SK-N-SH (cell line): Measurements from ENCODE around the gene CABP5. TPM values are rescaled to one million over a fixed set of nuclear protein-coding genes. Genes with fewer than 3 reads are reported as not detected.

Source experiments
- CTCF ChIA-PET: fragments of 300-600, 350-600 bp; formaldehyde crosslinking; extraction: SDS; loops from one replicate; lab custom pipeline; 2021; lab: Yijun Ruan, JAX
- POLR2A ChIA-PET: fragments of 350-600 bp; sonication (Branson Sonifier 250); formaldehyde crosslinking; extraction: SDS; loops from one replicate; lab custom pipeline; 2020; ENCODE audit warnings: antibody characterized with exemption, inconsistent platforms; lab: Yijun Ruan, JAX
- DNase-seq: peaks from one replicate; pipeline ENCODE4 v3.0.0; 2012
- H2AFZ ChIP-seq: fragments of 200-600 bp; sonication (generic); 2 replicates; pipeline ENCODE4 v1.8.1; 2016; ENCODE audit warnings: antibody characterized with exemption, mild to moderate bottlenecking, low read depth
- H3F3A ChIP-seq: fragments of 200-600 bp; sonication (generic); replicated peaks from 2 replicates; pipeline ENCODE3; 2016; ENCODE audit warnings: antibody characterized with exemption, mild to moderate bottlenecking; ENCODE audit not compliant: insufficient read depth
- H3K27ac ChIP-seq, 2 experiments: fragments of 200-500 bp in 1 of 2; fragments of 200-600 bp in 1 of 2; sonication (Bioruptor generic) in 1 of 2; sonication (generic), shearing (Covaris generic) in 1 of 2; 2 replicates each; pipeline versions ENCODE4 v1.5.1 to v1.6.1; 2014 to 2016; ENCODE audit warnings: low read depth in 2 of 2, inconsistent platforms in 1 of 2, low read length in 1 of 2, mild to moderate bottlenecking in 1 of 2, mixed read lengths in 1 of 2
- H3K27me3 ChIP-seq: fragments of 200-600 bp; sonication (generic), shearing (Covaris generic); 2 replicates; pipeline ENCODE4 v1.6.1; 2016; ENCODE audit warnings: mixed run types; ENCODE audit not compliant: insufficient read depth
- H3K36me3 ChIP-seq, 2 experiments: fragments of 200-500 bp in 1 of 2; fragments of 200-600 bp in 1 of 2; sonication (Bioruptor generic) in 1 of 2; sonication (generic) in 1 of 2; replicated peaks in 1 of 2; 2 replicates each; pipeline versions ENCODE3 to v1.5.1; 2014 to 2016; ENCODE audit warnings: low read length in 1 of 2, mild to moderate bottlenecking in 1 of 2; ENCODE audit not compliant: insufficient read depth in 2 of 2, control insufficient read depth in 1 of 2
- H3K4me1 ChIP-seq, 2 experiments: fragments of 200-500 bp in 1 of 2; fragments of 200-600 bp in 1 of 2; sonication (Bioruptor generic) in 1 of 2; sonication (generic), shearing (Covaris generic) in 1 of 2; 2 replicates each; pipeline versions ENCODE4 v1.5.1 to v1.6.1; 2014 to 2016; ENCODE audit warnings: low read depth in 1 of 2, low read length in 1 of 2, mixed run types in 1 of 2; ENCODE audit not compliant: insufficient read depth in 2 of 2, control insufficient read depth in 1 of 2
- H3K4me2 ChIP-seq: fragments of 200-600 bp; sonication (generic), shearing (Covaris generic); 2 replicates; pipeline ENCODE4 v1.6.1; 2017; ENCODE audit warnings: mixed run types
- H3K4me3 ChIP-seq, 2 experiments: fragments of 200-500 bp in 1 of 2; fragments of 200-600 bp in 1 of 2; sonication (Bioruptor generic) in 1 of 2; sonication (generic), shearing (Covaris generic) in 1 of 2; 2 replicates each; pipeline versions ENCODE4 v1.5.1 to v1.8.1; 2014 to 2016; ENCODE audit warnings: low read depth in 2 of 2, inconsistent platforms in 1 of 2, low read length in 1 of 2, mild to moderate bottlenecking in 1 of 2, mixed read lengths in 1 of 2, moderate library complexity in 1 of 2
- H3K79me2 ChIP-seq: fragments of 200-600 bp; sonication (generic); 2 replicates; pipeline ENCODE4 v1.8.1; 2017; ENCODE audit warnings: mild to moderate bottlenecking; ENCODE audit not compliant: insufficient read depth
- H3K9ac ChIP-seq: fragments of 200-600 bp; sonication (generic); 2 replicates; pipeline ENCODE4 v1.6.1; 2017; ENCODE audit warnings: mixed run types
- H3K9me2 ChIP-seq: fragments of 200-600 bp; sonication (generic); 2 replicates; pipeline ENCODE4 v1.6.1; 2017; ENCODE audit warnings: mixed run types
- H3K9me3 ChIP-seq: fragments of 200-600 bp; sonication (generic); 2 replicates; pipeline ENCODE4 v1.6.1; 2017; ENCODE audit warnings: mixed run types, mild to moderate bottlenecking, moderate library complexity
- H4K20me1 ChIP-seq: fragments of 200-600 bp; sonication (generic); 2 replicates; pipeline ENCODE4 v1.6.1; 2017; ENCODE audit warnings: mild to moderate bottlenecking, mixed run types; ENCODE audit not compliant: insufficient read depth
- CHD2 ChIP-seq: fragments of 150-350 bp; IDR thresholded peaks from 2 replicates; pipeline ENCODE4 v1.6.1; 2018; ENCODE audit warnings: low read length; ENCODE audit not compliant: partially characterized antibody
- ELF1 ChIP-seq: IDR thresholded peaks from 2 replicates; pipeline ENCODE4 v1.4.0; 2012
- EP300 ChIP-seq, 2 experiments: IDR thresholded peaks; 2 replicates each; pipeline versions ENCODE4 v1.4.0 to v1.6.1; 2012; ENCODE audit warnings: borderline replicate concordance in 1 of 2, low read depth in 1 of 2, low read length in 1 of 2
- EZH2phosphoT487 ChIP-seq: fragments of 200-600 bp; sonication (generic); IDR thresholded peaks from 2 replicates; pipeline ENCODE4 v1.6.1; 2017; ENCODE audit warnings: low read depth, mixed run types, mild to moderate bottlenecking, antibody characterized with exemption, moderate library complexity, borderline replicate concordance
- FOSL2 ChIP-seq: IDR thresholded peaks from 2 replicates; pipeline ENCODE4 v1.4.0; 2012; ENCODE audit warnings: low read depth, mild to moderate bottlenecking, moderate library complexity, borderline replicate concordance
- FOXM1 ChIP-seq: IDR thresholded peaks from 2 replicates; pipeline ENCODE4 v1.4.0; 2012; ENCODE audit warnings: low read depth, mild to moderate bottlenecking
- GABPA ChIP-seq: IDR thresholded peaks from 2 replicates; pipeline ENCODE4 v1.4.0; 2012; ENCODE audit warnings: low read depth, mild to moderate bottlenecking
- GATA2 ChIP-seq: sonication (generic); formaldehyde crosslinking; IDR thresholded peaks from 2 replicates; pipeline ENCODE4 v1.5.0; 2020; ENCODE audit warnings: mild to moderate bottlenecking, missing genetic modification reagents
- JUND ChIP-seq: IDR thresholded peaks from 2 replicates; pipeline ENCODE4 v1.4.0; 2012
- MEF2A ChIP-seq: IDR thresholded peaks from 2 replicates; pipeline ENCODE4 v1.4.0; 2012; ENCODE audit warnings: low read depth, borderline replicate concordance
- MXI1 ChIP-seq: IDR thresholded peaks from 2 replicates; pipeline ENCODE4 v1.6.1; 2012; ENCODE audit warnings: mild to moderate bottlenecking, low read depth, low read length, improper control_type of control experiment
- NFIC ChIP-seq: IDR thresholded peaks from 2 replicates; pipeline ENCODE4 v1.4.0; 2012; ENCODE audit warnings: borderline replicate concordance
- POLR2AphosphoS5 ChIP-seq: IDR thresholded peaks from 2 replicates; pipeline ENCODE4 v1.6.1; 2012; ENCODE audit warnings: low read depth, low read length
- RAD21 ChIP-seq: IDR thresholded peaks from 2 replicates; pipeline ENCODE4 v1.6.1; 2012; ENCODE audit warnings: mild to moderate bottlenecking, low read length
- RCOR1 ChIP-seq: fragments of 150-350 bp; IDR thresholded peaks from 2 replicates; pipeline ENCODE4 v1.6.1; 2017; ENCODE audit warnings: antibody characterized with exemption, low read length
- RFX5 ChIP-seq: IDR thresholded peaks from 2 replicates; pipeline ENCODE4 v1.6.1; 2012; ENCODE audit warnings: mild to moderate bottlenecking, improper control_type of control experiment, low read length
- SIN3A ChIP-seq: IDR thresholded peaks from 2 replicates; pipeline ENCODE4 v1.6.1; 2012; ENCODE audit warnings: low read depth, mild to moderate bottlenecking, low read length, moderate library complexity, borderline replicate concordance
- TAF1 ChIP-seq: IDR thresholded peaks from 2 replicates; pipeline ENCODE4 v1.6.1; 2012; ENCODE audit warnings: low read depth, mild to moderate bottlenecking, low read length, moderate library complexity, borderline replicate concordance
- TCF12 ChIP-seq: IDR thresholded peaks from 2 replicates; pipeline ENCODE4 v1.4.0; 2012
- YY1 ChIP-seq: IDR thresholded peaks from 2 replicates; pipeline ENCODE4 v1.4.0; 2012; ENCODE audit warnings: low read depth, mild to moderate bottlenecking
- ZBTB33 ChIP-seq: IDR thresholded peaks from 2 replicates; pipeline ENCODE4 v1.4.0; 2012; ENCODE audit warnings: low read depth, borderline replicate concordance
- WGBS: methylation state at CpG from one replicate; pipeline ENCODE4 v1.1.6; 2017; ENCODE audit warnings: low lambda C conversion rate; 5-methylcytosine and 5-hydroxymethylcytosine counted together
- polyA plus RNA-seq, 3 experiments: library from polyadenylated mRNA; depleted of rRNA; stranded (reverse); fragments of >200 nt; gene quantifications; 2 replicates each; pipeline ENCODE4 v1.2.3, GENCODE V29; 2012
- TF ChIP-seq, protein P1 (sequence below): IDR thresholded peaks from 2 replicates; pipeline ENCODE4; 2012
- TF ChIP-seq, protein P2 (sequence below): IDR thresholded peaks from 2 replicates; pipeline ENCODE4 v1.4.0; 2012; ENCODE audit warnings: low read depth

The CABP5 gene
- polyA plus RNA-seq, 1 of the 3 experiments (the other 2 are of a cell fraction) = not detected

- H4K20me1 ChIP-seq = no peaks in the 10 kb centered on the region
- CTCF ChIA-PET = no interaction called here
These were observed 10.3 kb downstream of the CABP5 start for GRCh38 chr19:48033604-48034003.

DNA sequence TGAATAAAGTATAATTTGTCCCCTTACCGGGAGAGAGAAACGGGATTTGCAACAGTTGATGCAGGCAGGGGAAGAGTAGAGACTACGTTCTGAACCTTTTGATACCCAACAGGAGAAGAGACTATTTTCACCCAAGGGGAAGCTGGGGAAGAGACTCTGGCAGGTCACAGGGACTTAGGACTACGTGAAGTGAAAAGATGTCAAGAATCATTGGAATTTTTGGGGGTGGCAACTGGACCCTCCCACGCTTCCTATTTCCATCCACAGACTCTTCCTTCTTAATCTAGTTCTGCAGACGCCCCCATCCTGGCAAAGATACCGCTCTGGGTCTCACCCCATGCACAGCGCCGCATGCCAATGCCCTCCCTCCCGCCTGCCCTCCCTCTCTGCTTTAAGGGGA lies 13.8 kb downstream of the CABP5 start:
- Histone ChIP-seq H3K9me3 (no peaks in the 10 kb centered on the region), H3K4me2 (no peak overlapping the region), H3K9me2 (no peaks in the 10 kb centered on the region), H3K36me3 (no peaks in the 10 kb centered on the region), H3K79me2 (no peaks in the 10 kb centered on the region), H3F3A (no peaks in the 10 kb centered on the region), H4K20me1 (no peaks in the 10 kb centered on the region), H2AFZ (no peak overlapping the region), H3K4me3 (0 out of 4 replicates have a peak overlapping the region, but pooled peaks of 1 of the 2 experiments have one; percentile 37), H3K27me3 (peaks cover 49% of the 10 kb centered on the region), H3K4me1 (no peaks in the 10 kb centered on the region), H3K9ac (no peak overlapping the region), H3K27ac (no peak overlapping the region)
- no peak for DNase-seq
- ChIA-PET POLR2A (no interaction called here), CTCF (no interaction called here)
- 10% methylated on average over 9 of the region's 10 CpGs for WGBS
- no peak for TF ChIP-seq ZBTB33
- no peak for TF ChIP-seq NFIC
- no peak for TF ChIP-seq SIN3A
- TF ChIP-seq, protein P1, sequence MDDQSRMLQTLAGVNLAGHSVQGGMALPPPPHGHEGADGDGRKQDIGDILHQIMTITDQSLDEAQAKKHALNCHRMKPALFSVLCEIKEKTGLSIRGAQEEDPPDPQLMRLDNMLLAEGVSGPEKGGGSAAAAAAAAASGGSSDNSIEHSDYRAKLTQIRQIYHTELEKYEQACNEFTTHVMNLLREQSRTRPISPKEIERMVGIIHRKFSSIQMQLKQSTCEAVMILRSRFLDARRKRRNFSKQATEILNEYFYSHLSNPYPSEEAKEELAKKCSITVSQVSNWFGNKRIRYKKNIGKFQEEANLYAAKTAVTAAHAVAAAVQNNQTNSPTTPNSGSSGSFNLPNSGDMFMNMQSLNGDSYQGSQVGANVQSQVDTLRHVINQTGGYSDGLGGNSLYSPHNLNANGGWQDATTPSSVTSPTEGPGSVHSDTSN = no peak
- no peak for TF ChIP-seq FOSL2
- no peak for TF ChIP-seq RFX5
- no peak for TF ChIP-seq GATA2 (CRISPR knock-in tag)
- no peak for TF ChIP-seq RAD21
- TF ChIP-seq MXI1 = no peak
- TF ChIP-seq FOXM1 = no peak
- no peak for TF ChIP-seq MEF2A

More at GRCh38 chr19:48033604-48034003, 10.3 kb downstream of the CABP5 start:
- peaks cover 46% of the 10 kb centered on the region for H3K27me3 ChIP-seq
- WGBS = 16% methylated on average over 5 of the region's 5 CpGs
- H2AFZ ChIP-seq = no peak overlapping the region
- DNase-seq = no peak
- H3K4me1 ChIP-seq = no peaks in the 10 kb centered on the region
- no peaks in the 10 kb centered on the region for H3K9me2 ChIP-seq
- POLR2A ChIA-PET = no interaction called here
- no peaks in the 10 kb centered on the region for H3F3A ChIP-seq
- H3K27ac ChIP-seq = no peak overlapping the region
- H3K9ac ChIP-seq = no peak overlapping the region
- no peak overlapping the region for H3K4me3 ChIP-seq
- no peaks in the 10 kb centered on the region for H3K36me3 ChIP-seq
- TF ChIP-seq TAF1 (no peak), RCOR1 (no peak), ZBTB33 (no peak), TCF12 (no peak), EP300 (IDR thresholded peaks at IDR 0.05; ENCODE audit: borderline replicate concordance in 1 of 2, low read depth in 1 of 2, low read length in 1 of 2) (no peak), GABPA (no peak), JUND (no peak), POLR2AphosphoS5 (no peak), MEF2A (no peak), CHD2 (no peak), ELF1 (no peak), SIN3A (no peak), FOSL2 (no peak), YY1 (no peak), EZH2phosphoT487 (no peak), NFIC (no peak)
- TF ChIP-seq, protein P2, sequence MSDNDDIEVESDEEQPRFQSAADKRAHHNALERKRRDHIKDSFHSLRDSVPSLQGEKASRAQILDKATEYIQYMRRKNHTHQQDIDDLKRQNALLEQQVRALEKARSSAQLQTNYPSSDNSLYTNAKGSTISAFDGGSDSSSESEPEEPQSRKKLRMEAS = no peak
- TF ChIP-seq, all 33 proteins: peak for 0
- H3K9me3 ChIP-seq = no peaks in the 10 kb centered on the region
- H3K79me2 ChIP-seq = no peaks in the 10 kb centered on the region
- H3K4me2 ChIP-seq = no peak overlapping the region
